Measurements from ENCODE around the gene MED15.

GRCh38 chr22:20475115-20475436 is 32.3 kb upstream of the MED15 start:
- TF ChIP-seq CTCF (conservative IDR thresholded peaks at IDR 0.05; ENCODE audit: low read length) (no peak), EZH2phosphoT487 (IDR thresholded peaks at IDR 0.05; ENCODE audit: borderline replicate concordance) (no peak)
